H9 (cell line): Measurements from ENCODE around the gene SLC30A9. TPM values are rescaled to one million over a fixed set of nuclear protein-coding genes. Genes with fewer than 3 reads are reported as not detected.

ENCODE experiments used
- DNase-seq: peaks from one replicate; pipeline ENCODE4 v3.0.0-alpha.2; 2017
- H2AFZ ChIP-seq: one replicate; pipeline ENCODE4 v1.6.1; 2013; ENCODE audit warnings: mild to moderate bottlenecking, low read length, control low read depth, moderate library complexity
- H2AK5ac ChIP-seq: 2 replicates; pipeline ENCODE4 v1.6.1; 2013; ENCODE audit warnings: low read length, control low read depth, mixed read lengths; ENCODE audit not compliant: insufficient read length
- H2BK120ac ChIP-seq: one replicate; pipeline ENCODE4 v1.6.1; 2013; ENCODE audit warnings: low read depth, mild to moderate bottlenecking, low read length, control low read depth, inconsistent platforms; ENCODE audit not compliant: poor library complexity, severe bottlenecking
- H2BK12ac ChIP-seq: 2 replicates; pipeline ENCODE4 v1.6.1; 2013; ENCODE audit warnings: low read length, control low read depth, mixed read lengths, low read depth; ENCODE audit not compliant: insufficient read length
- H2BK15ac ChIP-seq: 2 replicates; pipeline ENCODE4 v1.6.1; 2013; ENCODE audit warnings: low read depth, low read length, control low read depth
- H2BK20ac ChIP-seq: one replicate; pipeline ENCODE4 v1.6.1; 2013; ENCODE audit warnings: low read depth, mild to moderate bottlenecking, low read length, control low read depth, inconsistent platforms; ENCODE audit not compliant: poor library complexity, severe bottlenecking
- H2BK5ac ChIP-seq: 2 replicates; pipeline ENCODE4 v1.6.1; 2013; ENCODE audit warnings: low read length, control low read depth, mixed read lengths; ENCODE audit not compliant: insufficient read length
- H3K14ac ChIP-seq: 2 replicates; pipeline ENCODE4 v1.6.1; 2013; ENCODE audit warnings: low read length, control low read depth; ENCODE audit not compliant: insufficient read depth
- H3K18ac ChIP-seq: 2 replicates; pipeline ENCODE4 v1.6.1; 2013; ENCODE audit warnings: low read depth, mild to moderate bottlenecking, mixed read lengths, low read length, control low read depth; ENCODE audit not compliant: insufficient read length
- H3K23ac ChIP-seq: 2 replicates; pipeline ENCODE4 v1.6.1; 2013; ENCODE audit warnings: low read length, control low read depth, mixed read lengths, low read depth; ENCODE audit not compliant: insufficient read length
- H3K23me2 ChIP-seq: 2 replicates; pipeline ENCODE4 v1.6.1; 2013; ENCODE audit warnings: low read depth, mild to moderate bottlenecking, mixed read lengths, low read length, control low read depth; ENCODE audit not compliant: insufficient read length, poor library complexity, severe bottlenecking
- H3K27ac ChIP-seq: 2 replicates; pipeline ENCODE4 v1.5.1; 2013; ENCODE audit warnings: low read length, control low read depth, mixed read lengths, low read depth; ENCODE audit not compliant: insufficient read length
- H3K27me3 ChIP-seq: 2 replicates; pipeline ENCODE4 v1.6.1; 2013; ENCODE audit warnings: low read length, control low read depth, inconsistent platforms; ENCODE audit not compliant: insufficient read depth
- H3K4ac ChIP-seq: 2 replicates; pipeline ENCODE4 v1.6.1; 2013; ENCODE audit warnings: low read depth, mild to moderate bottlenecking, control low read depth, inconsistent platforms, low read length, moderate library complexity
- H3K4me1 ChIP-seq: 2 replicates; pipeline ENCODE4 v1.6.1; 2013; ENCODE audit warnings: low read length, control low read depth, inconsistent platforms; ENCODE audit not compliant: insufficient read depth
- H3K4me2 ChIP-seq: 2 replicates; pipeline ENCODE4 v1.6.1; 2013; ENCODE audit warnings: low read length, control low read depth, mixed read lengths; ENCODE audit not compliant: insufficient read length, insufficient read depth
- H3K56ac ChIP-seq: 2 replicates; pipeline ENCODE4 v1.6.1; 2013; ENCODE audit warnings: low read depth, mild to moderate bottlenecking, mixed read lengths, low read length, control low read depth; ENCODE audit not compliant: insufficient read length
- H3K79me1 ChIP-seq: 2 replicates; pipeline ENCODE4 v1.6.1; 2013; ENCODE audit warnings: low read depth, mild to moderate bottlenecking, moderate library complexity, low read length, control low read depth, inconsistent platforms; ENCODE audit not compliant: insufficient read depth, poor library complexity, severe bottlenecking
- H3K79me2 ChIP-seq: 2 replicates; pipeline ENCODE4 v1.6.1; 2013; ENCODE audit warnings: low read length, control low read depth, inconsistent platforms; ENCODE audit not compliant: insufficient read depth
- H3K9ac ChIP-seq: 2 replicates; pipeline ENCODE4 v1.6.1; 2013; ENCODE audit warnings: low read length, control low read depth, mixed read lengths; ENCODE audit not compliant: insufficient read length; ENCODE audit errors: extremely low read depth
- H3K9me3 ChIP-seq: one replicate; pipeline ENCODE4 v1.6.1; 2013; ENCODE audit warnings: low read depth, low read length, inconsistent platforms; ENCODE audit not compliant: control insufficient read depth
- H3T11ph ChIP-seq: one replicate; pipeline ENCODE4 v1.6.1; 2013; ENCODE audit warnings: mild to moderate bottlenecking, low read length, control low read depth, inconsistent platforms
- H4K20me1 ChIP-seq: one replicate; pipeline ENCODE4 v1.6.1; 2013; ENCODE audit not compliant: control insufficient read depth, insufficient read length, insufficient read depth
- H4K5ac ChIP-seq: 2 replicates; pipeline ENCODE4 v1.6.1; 2013; ENCODE audit warnings: low read depth, mild to moderate bottlenecking, mixed read lengths, low read length, control low read depth; ENCODE audit not compliant: insufficient read length
- H4K8ac ChIP-seq: replicated peaks from 2 replicates; pipeline ENCODE4 v1.6.1; 2013; ENCODE audit warnings: low read length, control low read depth, mixed read lengths, low read depth; ENCODE audit not compliant: insufficient read length
- H4K91ac ChIP-seq: 2 replicates; pipeline ENCODE4 v1.6.1; 2013; ENCODE audit warnings: low read depth, mild to moderate bottlenecking, moderate library complexity, mixed read lengths, low read length, control low read depth; ENCODE audit not compliant: insufficient read length
- H3K27ac Mint-ChIP-seq, 3 experiments: 2 replicates in 2 of 3; 3 replicates in 1 of 3; pipeline ENCODE4 v1.8.0; 2020 to 2021; ENCODE audit warnings: mixed read lengths in 3 of 3, mild to moderate bottlenecking in 1 of 3, moderate library complexity in 1 of 3
- H3K27me3 Mint-ChIP-seq: 2 replicates; pipeline ENCODE4 v1.8.0; 2021; ENCODE audit warnings: low read depth, mild to moderate bottlenecking, moderate library complexity, mixed read lengths
- H3K36me3 Mint-ChIP-seq, 3 experiments: 2 replicates in 2 of 3; 3 replicates in 1 of 3; pipeline ENCODE4 v1.8.0; 2020 to 2021; ENCODE audit warnings: low read depth in 3 of 3, mixed read lengths in 3 of 3; ENCODE audit not compliant: insufficient read depth in 1 of 3
- H3K4me1 Mint-ChIP-seq, 2 experiments: 2 replicates each; pipeline ENCODE4 v1.8.0; 2020; ENCODE audit warnings: mixed read lengths in 2 of 2
- H3K4me3 Mint-ChIP-seq, 2 experiments: 2 replicates in 1 of 2; 3 replicates in 1 of 2; pipeline ENCODE4 v1.8.0; 2020 to 2021; ENCODE audit warnings: mild to moderate bottlenecking in 2 of 2, mixed read lengths in 2 of 2, moderate library complexity in 1 of 2
- H3K9me3 Mint-ChIP-seq, 2 experiments: 2 replicates in 1 of 2; 3 replicates in 1 of 2; pipeline ENCODE4 v1.8.0; 2020; ENCODE audit warnings: mild to moderate bottlenecking in 2 of 2, mixed read lengths in 2 of 2, moderate library complexity in 1 of 2
- WGBS: extraction: QIAGEN DNeasy Blood & Tissue Kit; methylation state at CpG from one replicate; pipeline ENCODE4 v1.1.7; 2013; ENCODE audit warnings: missing lambda C conversion rate, low lambda C conversion rate, mixed read lengths; ENCODE audit not compliant: insufficient read length; ENCODE audit errors: extremely low coverage; 5-methylcytosine and 5-hydroxymethylcytosine counted together
- total RNA-seq: library from RNA; stranded (reverse); gene quantifications from 2 replicates; pipeline ENCODE4 v1.2.1, GENCODE V29; 2021
- TF ChIP-seq, protein P1 (sequence below): fragments of 200-600 bp; sonication (generic); conservative IDR thresholded peaks from 3 replicates; pipeline ENCODE4 v1.8.0; 2021; ENCODE audit warnings: antibody characterized with exemption, mild to moderate bottlenecking

Gene SLC30A9
- total RNA-seq, 1 experiment from 2014 or later, result 70.8 TPM

DNA sequence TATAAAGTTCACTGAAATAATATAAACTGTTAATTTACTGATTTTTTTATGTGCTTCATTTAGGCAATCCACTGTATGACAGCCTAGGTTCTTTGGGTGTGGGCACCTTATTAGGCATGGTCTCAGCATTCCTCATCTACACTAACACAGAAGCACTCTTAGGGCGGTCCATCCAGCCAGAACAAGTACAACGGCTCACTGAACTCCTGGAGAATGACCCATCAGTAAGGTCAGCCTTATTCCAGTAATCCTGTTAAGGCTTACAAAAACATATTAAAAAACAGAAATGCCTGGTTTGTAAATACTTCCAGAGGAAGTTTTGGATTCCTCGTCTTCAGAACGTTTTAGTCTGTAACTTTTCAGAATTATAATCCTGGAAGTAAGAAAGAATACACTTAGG is 80.1 kb downstream of the SLC30A9 start:
- H3K14ac ChIP-seq, result no peak overlapping the region
- no peak overlapping the region for H3K9ac ChIP-seq
- H3T11ph ChIP-seq, result no peak overlapping the region
- peaks cover 4 to 23% (median 22%) of the 10 kb centered on the region in 3 experiments; a peak in 6 of 7 replicates for H3K36me3 Mint-ChIP-seq
- H3K27me3 ChIP-seq, result no peaks in the 10 kb centered on the region
- H3K79me2 ChIP-seq, result no peaks in the 10 kb centered on the region
- H2BK120ac ChIP-seq, result no peak overlapping the region
- H2AFZ ChIP-seq, result no peak overlapping the region
- H3K27ac ChIP-seq, result no peak overlapping the region
- H4K5ac ChIP-seq, result no peak overlapping the region
- H3K4ac ChIP-seq, result no peak overlapping the region
- no peaks in the 10 kb centered on the region for H3K4me1 ChIP-seq
- H2BK12ac ChIP-seq, result no peak overlapping the region
- no peak overlapping the region for H4K8ac ChIP-seq
- no peak overlapping the region for H2AK5ac ChIP-seq
- no peaks in the 10 kb centered on the region for H3K9me3 ChIP-seq
- H4K20me1 ChIP-seq, result no peaks in the 10 kb centered on the region
- no peak overlapping the region for H3K4me3 Mint-ChIP-seq
- no peak overlapping the region for H2BK5ac ChIP-seq
- no peak overlapping the region for H3K27ac Mint-ChIP-seq
- H3K27me3 Mint-ChIP-seq, result no peaks in the 10 kb centered on the region
- H2BK20ac ChIP-seq, result no peak overlapping the region
- no peak overlapping the region for H3K4me2 ChIP-seq
- H4K91ac ChIP-seq, result no peak overlapping the region
- no peak overlapping the region for H3K18ac ChIP-seq
- H2BK15ac ChIP-seq, result no peak overlapping the region
- no peak overlapping the region for H3K56ac ChIP-seq
- H3K23me2 ChIP-seq, result no peaks in the 10 kb centered on the region
- no CpG with 5 or more reads among the region's 4 CpGs for WGBS
- no peaks in the 10 kb centered on the region for H3K79me1 ChIP-seq
- DNase-seq, result no peak
- no peaks in the 10 kb centered on the region for H3K9me3 Mint-ChIP-seq
- TF ChIP-seq, protein P1, sequence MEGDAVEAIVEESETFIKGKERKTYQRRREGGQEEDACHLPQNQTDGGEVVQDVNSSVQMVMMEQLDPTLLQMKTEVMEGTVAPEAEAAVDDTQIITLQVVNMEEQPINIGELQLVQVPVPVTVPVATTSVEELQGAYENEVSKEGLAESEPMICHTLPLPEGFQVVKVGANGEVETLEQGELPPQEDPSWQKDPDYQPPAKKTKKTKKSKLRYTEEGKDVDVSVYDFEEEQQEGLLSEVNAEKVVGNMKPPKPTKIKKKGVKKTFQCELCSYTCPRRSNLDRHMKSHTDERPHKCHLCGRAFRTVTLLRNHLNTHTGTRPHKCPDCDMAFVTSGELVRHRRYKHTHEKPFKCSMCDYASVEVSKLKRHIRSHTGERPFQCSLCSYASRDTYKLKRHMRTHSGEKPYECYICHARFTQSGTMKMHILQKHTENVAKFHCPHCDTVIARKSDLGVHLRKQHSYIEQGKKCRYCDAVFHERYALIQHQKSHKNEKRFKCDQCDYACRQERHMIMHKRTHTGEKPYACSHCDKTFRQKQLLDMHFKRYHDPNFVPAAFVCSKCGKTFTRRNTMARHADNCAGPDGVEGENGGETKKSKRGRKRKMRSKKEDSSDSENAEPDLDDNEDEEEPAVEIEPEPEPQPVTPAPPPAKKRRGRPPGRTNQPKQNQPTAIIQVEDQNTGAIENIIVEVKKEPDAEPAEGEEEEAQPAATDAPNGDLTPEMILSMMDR, result no peak
- H3K4me1 Mint-ChIP-seq, result peaks cover 4 to 7% of the 10 kb centered on the region in 2 experiments
- no peak overlapping the region for H3K23ac ChIP-seq
